ENCODE data around the gene ARHGAP5. TPM values are rescaled to one million over a fixed set of nuclear protein-coding genes. Genes with fewer than 3 reads are reported as not detected.

Gene ARHGAP5
- total RNA-seq, 2 experiments from 2014 or later = 8.1 to 20.4 TPM

DNA sequence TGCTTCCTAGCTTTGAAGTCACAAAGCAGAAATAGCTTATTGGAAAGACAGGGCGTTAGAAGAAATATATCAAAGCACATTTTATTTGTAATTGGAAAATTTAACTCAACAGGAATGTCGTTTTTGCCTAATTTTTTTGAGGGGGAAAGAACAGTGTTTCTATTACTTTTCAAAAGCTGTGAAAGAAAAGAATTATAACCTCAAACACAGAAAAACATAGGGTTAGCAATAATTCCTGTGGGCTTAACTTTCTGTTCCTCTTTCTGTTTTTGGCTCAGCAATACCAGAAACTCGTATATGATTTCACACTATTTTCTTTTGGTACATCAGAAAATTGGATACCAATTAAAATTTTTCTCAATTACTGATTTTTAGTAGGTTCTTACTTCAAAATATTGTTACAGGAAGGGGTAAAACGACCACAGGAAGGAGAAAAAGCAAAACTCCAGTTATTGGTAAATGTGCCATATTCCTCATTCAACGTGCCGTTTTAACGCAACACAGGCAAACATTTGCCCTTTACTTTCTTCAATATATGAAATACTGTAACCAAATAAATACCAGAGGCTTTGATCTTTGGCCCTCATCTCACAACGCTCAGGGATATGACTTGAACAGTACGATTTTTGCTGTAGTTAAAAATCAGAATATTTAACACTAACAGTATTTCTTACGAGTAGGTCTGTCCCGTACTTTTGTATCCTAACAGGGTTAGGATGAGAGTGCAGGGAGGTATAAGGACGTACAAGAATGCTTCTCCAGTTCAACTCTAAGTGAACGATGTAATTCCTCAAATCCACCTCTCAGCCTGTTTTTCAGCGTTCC, 123.5 kb downstream of the ARHGAP5 start:
- peak overlapping the region; percentile 80 for H3K4me3 ChIP-seq (ENCODE audit: low read depth, low read length, poor library complexity, severe bottlenecking)
- BruUV-seq (replicated peaks) = no TSS peak
- ChIA-PET CTCF (ENCODE audit: unreplicated experiment) (no interaction called here), POLR2A (interaction anchor here (0.6 to 1.4 kb wide), 3 partner anchors 9 to 144 kb away, joined by 3 to 5 read pairs (median 4); partner anchors contain the start of gene ARHGAP5)
- H3K4me2 ChIP-seq (ENCODE audit: low read length) = peak overlapping the region; percentile 96
- H4K20me1 ChIP-seq (ENCODE audit: insufficient read depth, low read length) = no peaks in the 10 kb centered on the region
- H3K4me1 ChIP-seq (ENCODE audit: insufficient read depth, low read length, poor library complexity, severe bottlenecking) = peaks cover 35% of the 10 kb centered on the region
- no peaks in the 10 kb centered on the region for H3K9me2 ChIP-seq (ENCODE audit: insufficient read depth, low read length)
- peak overlapping the region; percentile 97; the same call in 1 of the 2 replicates for H2AFZ ChIP-seq (ENCODE audit: low read length)
- intact Hi-C loops (cut with micrococcal nuclease; ENCODE audit: unreplicated experiment) = loop anchor here (1.0 to 10.0 kb wide), 6 partner anchors 10 to 1638 kb away; partner anchors contain the start of genes DTD2, HECTD1, NUBPL and SCFD1
- no peaks in the 10 kb centered on the region for H3K36me3 ChIP-seq (ENCODE audit: insufficient read depth, low read length)
- no peak for TF ChIP-seq EZH2phosphoT487 (IDR thresholded peaks at IDR 0.05; ENCODE audit: borderline replicate concordance, low read depth, low read length)
- TF ChIP-seq, protein P1, sequence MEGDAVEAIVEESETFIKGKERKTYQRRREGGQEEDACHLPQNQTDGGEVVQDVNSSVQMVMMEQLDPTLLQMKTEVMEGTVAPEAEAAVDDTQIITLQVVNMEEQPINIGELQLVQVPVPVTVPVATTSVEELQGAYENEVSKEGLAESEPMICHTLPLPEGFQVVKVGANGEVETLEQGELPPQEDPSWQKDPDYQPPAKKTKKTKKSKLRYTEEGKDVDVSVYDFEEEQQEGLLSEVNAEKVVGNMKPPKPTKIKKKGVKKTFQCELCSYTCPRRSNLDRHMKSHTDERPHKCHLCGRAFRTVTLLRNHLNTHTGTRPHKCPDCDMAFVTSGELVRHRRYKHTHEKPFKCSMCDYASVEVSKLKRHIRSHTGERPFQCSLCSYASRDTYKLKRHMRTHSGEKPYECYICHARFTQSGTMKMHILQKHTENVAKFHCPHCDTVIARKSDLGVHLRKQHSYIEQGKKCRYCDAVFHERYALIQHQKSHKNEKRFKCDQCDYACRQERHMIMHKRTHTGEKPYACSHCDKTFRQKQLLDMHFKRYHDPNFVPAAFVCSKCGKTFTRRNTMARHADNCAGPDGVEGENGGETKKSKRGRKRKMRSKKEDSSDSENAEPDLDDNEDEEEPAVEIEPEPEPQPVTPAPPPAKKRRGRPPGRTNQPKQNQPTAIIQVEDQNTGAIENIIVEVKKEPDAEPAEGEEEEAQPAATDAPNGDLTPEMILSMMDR (conservative IDR thresholded peaks at IDR 0.05; ENCODE audit: low read length) = no peak
- peak overlapping the region; percentile 61 for H3K27ac ChIP-seq (ENCODE audit: low read depth, low read length, poor library complexity, severe bottlenecking)
- H3K79me2 ChIP-seq (ENCODE audit: insufficient read depth, low read depth, low read length) = no peaks in the 10 kb centered on the region
- peak; percentile 30 for DNase-seq (ENCODE audit: low spot score)
- H3K9me3 ChIP-seq (ENCODE audit: low read length) = no peaks in the 10 kb centered on the region

DNA sequence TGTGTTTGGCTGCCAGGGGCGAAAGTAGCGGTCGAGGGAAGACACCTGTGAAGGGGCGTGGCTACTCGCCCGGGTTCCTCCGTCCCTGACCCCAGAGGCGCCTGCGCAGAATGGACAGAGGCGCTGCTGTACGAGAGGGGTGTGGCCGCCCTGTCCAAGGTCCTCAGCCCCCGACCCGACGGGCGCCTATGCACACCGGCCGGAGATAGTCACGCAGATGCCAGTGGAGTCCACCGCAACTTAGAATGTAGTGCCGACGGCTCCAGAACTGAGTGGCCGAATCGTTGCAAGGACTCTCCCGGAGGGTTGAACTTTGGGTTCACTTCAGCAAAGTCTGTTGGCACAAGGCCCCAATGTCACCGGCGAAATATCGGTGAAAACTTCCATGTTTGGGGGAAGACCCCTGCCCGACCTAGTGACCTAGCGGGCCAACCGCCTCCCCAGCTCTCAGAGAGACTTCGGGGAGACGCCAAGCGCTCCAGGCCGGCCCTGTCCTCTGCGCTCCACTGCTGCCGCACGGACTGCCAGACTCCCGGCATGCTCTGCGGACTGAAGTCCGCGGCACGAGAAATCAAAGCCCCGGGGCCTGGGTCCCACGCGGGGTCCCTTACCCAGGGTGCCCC, 124.2 kb downstream of the ARHGAP5 start:
- H3K4me3 ChIP-seq (ENCODE audit: low read depth, low read length, poor library complexity, severe bottlenecking) = peak overlapping the region; percentile 80
- peak overlapping the region; percentile 97 for H2AFZ ChIP-seq (ENCODE audit: low read length)
- peak; percentile 90 for DNase-seq (ENCODE audit: low spot score)
- ChIA-PET POLR2A (interaction anchor here (1.1 kb wide), 1 partner anchor 13 kb away, joined by 4 read pairs; no protein-coding TSS in a partner anchor), CTCF (ENCODE audit: unreplicated experiment) (no interaction called here)
- no peaks in the 10 kb centered on the region for H3K9me2 ChIP-seq (ENCODE audit: insufficient read depth, low read length)
- H4K20me1 ChIP-seq (ENCODE audit: insufficient read depth, low read length) = no peaks in the 10 kb centered on the region
- H3K79me2 ChIP-seq (ENCODE audit: insufficient read depth, low read depth, low read length) = no peaks in the 10 kb centered on the region
- peak overlapping the region; percentile 96 for H3K4me2 ChIP-seq (ENCODE audit: low read length)
- peaks cover 39% of the 10 kb centered on the region for H3K4me1 ChIP-seq (ENCODE audit: insufficient read depth, low read length, poor library complexity, severe bottlenecking)
- BruUV-seq (replicated peaks) = no TSS peak
- H3K36me3 ChIP-seq (ENCODE audit: insufficient read depth, low read length) = no peaks in the 10 kb centered on the region
- intact Hi-C loops (cut with micrococcal nuclease; ENCODE audit: unreplicated experiment) = loop anchor here (5.0 to 10.0 kb wide), 5 partner anchors 639 to 1639 kb away; partner anchors contain the start of genes DTD2, HECTD1, NUBPL and SCFD1
- H3K9me3 ChIP-seq (ENCODE audit: low read length) = no peaks in the 10 kb centered on the region
- H3K27ac ChIP-seq (ENCODE audit: low read depth, low read length, poor library complexity, severe bottlenecking) = peak overlapping the region; percentile 61
- TF ChIP-seq, protein P1 (conservative IDR thresholded peaks at IDR 0.05; ENCODE audit: low read length) = no peak
- TF ChIP-seq EZH2phosphoT487 (IDR thresholded peaks at IDR 0.05; ENCODE audit: borderline replicate concordance, low read depth, low read length) = no peak

Data from OCI-LY7 (cell line).